Renal cortex interstitium (tissue), 11 donors: Measurements from ENCODE around the gene DLGAP1. TPM values are rescaled to one million over a fixed set of nuclear protein-coding genes. Genes with fewer than 3 reads are reported as not detected.

ENCODE experiments used
- DNase-seq, 11 donors: peaks; one replicate each; pipeline ENCODE4 v3.0.0-alpha.2; 2013; ENCODE audit warnings: low read depth in 9 of 11, low spot score in 4 of 11; ENCODE audit errors: extremely low read depth in 1 of 11
- polyA plus RNA-seq, 3 donors: library from polyadenylated mRNA; unstranded; fragments of 120-200 nt; gene quantifications; one replicate each; pipeline ENCODE4 v1.2.1, GENCODE V29; 2013; ENCODE audit not compliant: insufficient read length in 3 of 3

Gene DLGAP1
- polyA plus RNA-seq, 3 donors = 4.6 to 6.1 (median 5.9) TPM

DNA sequence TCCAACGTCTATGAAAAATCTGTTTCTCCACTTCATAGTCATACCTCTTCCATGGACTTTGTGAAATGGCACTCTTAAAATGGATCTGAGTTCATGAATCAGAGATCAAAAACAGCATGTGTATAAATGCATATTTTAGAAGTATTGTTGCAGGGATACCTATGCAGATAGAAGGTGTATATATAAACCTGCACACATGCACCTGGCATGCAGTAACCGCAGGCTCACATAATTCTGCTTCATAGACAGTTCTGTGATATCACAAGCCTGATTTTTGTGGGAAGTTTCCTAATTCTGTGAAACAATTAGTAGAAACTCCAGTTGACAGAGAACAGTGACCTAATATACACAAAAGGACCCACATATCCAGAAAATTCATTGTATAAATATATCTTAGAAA lies 583.4 kb downstream of the DLGAP1 start:
- no peak for DNase-seq

DNA sequence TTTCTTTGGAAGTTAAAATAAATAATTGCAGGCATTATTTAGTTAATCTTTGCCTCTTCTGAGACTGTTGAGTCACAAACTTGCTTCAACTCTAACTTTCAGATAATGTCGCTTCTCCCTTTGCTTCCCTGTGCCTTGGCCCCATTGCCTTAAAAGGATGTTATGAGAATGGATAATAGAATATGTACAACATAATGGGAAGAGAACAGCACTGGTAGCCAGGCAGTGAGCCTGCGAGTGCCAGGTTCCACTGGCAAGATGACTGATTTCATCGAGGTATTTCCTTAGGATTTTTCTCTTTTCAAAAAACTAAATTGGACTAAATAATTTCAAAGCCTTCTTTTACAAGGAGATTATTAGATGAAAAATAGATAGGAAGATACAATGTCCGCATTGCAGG lies 584.2 kb downstream of the DLGAP1 start:
- DNase-seq = no peak

DNA sequence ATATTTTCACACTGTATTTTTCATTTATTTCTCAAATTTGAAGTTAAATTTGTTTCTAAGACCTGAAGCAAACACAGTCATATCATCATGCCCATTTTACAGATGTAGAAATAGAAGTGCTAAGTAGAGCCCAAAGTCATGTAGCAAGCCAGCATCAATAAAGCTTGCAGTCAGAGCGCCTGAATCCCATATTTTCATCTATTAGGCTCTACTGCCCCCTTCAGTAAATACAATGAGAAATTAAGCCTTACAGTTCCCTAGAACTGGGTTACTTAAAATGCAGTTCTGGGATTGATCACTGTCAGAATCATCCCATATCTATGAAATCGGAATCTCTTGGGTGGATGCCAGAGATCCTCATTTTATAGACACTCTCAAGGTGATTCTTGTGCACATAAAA lies 585.3 kb downstream of the DLGAP1 start:
- peak in 3 of 11 donors; percentile 25 to 40 (median 29) for DNase-seq

DNA sequence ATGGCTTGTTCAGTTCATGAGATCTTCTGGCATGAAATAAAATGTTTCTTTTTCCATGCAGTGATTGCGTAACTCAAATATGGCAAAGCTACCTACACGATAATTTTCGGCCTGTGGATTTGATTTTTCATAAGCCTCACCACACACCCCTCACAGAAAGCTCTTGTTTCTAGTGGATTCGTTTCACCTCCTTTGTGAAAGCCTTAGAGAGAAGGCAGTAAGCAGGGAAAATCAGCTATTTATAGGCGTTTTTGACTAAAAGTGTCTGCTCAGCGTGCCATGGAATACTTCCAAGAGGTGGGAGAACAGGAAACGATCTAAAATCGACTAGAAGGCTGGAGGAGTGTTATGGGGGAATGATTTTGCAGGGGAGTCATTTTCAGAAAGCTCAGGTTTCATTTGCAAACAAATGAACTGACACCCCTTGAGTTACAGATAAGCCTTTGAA lies 587.2 kb downstream of the DLGAP1 start:
- peak in 7 of 11 donors; percentile 16 to 45 (median 35) for DNase-seq

DNA sequence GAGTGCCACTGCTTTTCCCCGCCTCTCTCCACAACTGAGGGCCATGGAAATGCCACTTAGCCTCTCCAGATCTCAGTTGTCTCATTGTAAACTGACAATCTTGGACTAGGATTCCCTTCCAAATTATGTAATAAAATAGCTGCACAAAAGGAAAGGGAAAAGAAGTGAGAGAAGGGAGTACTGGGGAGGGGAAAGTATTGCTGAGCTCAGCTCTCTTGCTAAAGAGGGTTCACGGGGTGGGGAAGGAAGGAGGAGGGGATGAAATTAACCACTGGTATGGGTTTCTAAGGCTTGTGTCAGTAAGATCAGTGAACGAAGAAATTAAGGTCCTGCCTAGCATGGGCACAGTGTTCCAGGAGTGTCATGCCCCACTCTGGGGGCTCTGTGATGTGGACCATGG lies 587.9 kb downstream of the DLGAP1 start:
- peak in 1 of 11 donors; percentile 39 for DNase-seq

DNA sequence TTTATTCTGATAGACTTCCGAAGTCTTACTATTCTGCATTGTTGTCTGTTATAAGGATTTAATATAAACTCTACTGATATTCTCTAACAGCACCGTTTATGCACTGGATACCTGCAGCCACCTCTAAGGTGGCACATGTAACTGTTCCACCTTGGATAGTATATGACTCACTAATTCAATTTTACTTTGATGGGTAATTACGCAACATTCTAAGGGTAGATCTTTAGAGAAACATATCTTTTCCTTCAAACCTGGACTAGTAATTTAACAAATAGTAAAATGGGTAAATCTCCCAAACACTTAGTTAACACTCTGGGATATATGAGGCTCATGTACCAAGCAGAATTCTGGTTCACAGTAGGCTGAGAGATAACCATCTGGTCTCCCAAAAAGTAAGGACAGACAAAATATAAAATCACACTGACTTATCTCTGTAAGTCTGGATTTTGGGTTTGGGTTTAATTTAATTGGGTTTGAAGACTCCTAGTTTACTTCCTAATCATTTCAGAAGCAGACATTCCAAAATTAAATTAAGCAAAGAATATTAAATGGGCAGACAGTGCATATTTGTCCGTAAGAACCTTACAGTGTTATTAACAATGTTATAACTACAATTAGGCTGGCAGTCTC lies 590.3 kb downstream of the DLGAP1 start:
- no peak for DNase-seq

DNA sequence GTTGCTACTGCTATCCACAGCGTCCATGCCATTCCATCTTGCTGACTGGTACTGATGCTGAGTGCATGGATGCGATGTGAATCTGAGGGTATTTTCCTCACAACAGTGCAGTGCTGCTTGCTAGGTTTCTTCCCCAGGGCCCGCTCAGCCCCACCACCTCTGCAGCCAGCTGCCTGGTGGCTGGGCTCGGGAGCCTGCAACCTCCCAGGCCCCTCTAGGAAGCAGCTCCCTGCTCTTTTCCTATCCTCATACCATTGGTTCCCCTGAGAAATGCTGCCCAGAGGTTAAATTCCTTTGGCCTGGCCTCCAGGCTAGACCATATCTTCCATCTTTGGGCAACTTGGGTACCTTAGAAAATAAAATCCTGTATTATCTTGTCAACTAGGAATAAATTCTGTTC lies 591.5 kb downstream of the DLGAP1 start:
- no peak for DNase-seq

DNA sequence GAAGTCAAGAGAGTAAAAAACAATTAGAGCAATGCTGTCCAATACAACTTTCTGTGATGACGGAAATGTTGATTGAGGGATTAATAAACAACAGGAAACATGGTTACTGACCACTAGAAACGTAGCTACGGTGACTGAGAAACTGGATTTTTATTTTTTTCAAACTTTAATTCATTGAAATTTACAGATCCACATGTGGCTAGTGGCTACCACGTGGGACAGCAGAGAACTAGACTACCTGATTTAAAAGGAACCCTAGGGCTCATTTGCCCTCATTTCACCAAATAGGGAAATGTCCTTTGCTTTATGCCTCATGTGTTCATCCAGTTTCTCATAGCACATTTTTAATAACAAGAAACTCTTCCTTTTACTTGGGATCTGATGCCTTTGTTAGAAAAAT lies 592.1 kb downstream of the DLGAP1 start:
- no peak for DNase-seq

DNA sequence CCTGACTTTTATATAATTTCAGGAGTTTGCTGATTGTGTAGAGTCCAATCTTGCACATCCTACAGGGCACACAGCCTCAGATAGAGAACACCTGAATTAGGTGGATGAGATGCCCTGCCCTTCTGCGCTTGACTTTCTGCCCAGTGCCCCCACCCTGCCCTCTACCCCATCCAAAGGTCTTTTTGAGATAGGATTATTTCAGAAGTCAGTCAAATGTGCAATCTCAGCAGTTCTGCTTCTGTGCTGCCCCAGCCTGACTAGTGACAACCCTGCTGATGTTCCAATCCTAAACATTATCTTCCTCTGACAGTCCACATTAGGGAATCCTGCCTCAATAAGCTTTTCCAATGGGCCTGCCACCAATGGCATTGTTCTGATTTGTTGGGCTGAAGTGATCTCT lies 593.6 kb downstream of the DLGAP1 start:
- no peak for DNase-seq

DNA sequence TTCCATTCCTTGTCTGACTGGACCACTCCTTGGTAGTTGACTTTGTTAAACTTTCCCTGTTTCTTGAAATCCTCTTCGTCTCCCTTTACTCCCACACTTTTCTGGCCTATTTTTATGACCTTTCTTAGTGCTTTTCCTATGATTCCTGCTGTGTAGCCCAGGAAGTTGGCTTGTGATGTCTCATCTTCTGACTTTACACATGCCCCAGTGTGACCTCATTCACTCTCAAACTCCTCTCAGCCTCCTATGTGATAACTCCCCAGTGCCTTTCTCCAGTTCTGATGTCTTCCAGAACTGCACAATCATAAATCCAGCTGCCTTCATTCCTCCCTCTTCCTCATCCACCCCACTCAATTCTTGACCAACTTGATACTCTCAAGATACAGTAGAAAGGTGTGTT lies 597.6 kb downstream of the DLGAP1 start:
- DNase-seq = no peak

DNA sequence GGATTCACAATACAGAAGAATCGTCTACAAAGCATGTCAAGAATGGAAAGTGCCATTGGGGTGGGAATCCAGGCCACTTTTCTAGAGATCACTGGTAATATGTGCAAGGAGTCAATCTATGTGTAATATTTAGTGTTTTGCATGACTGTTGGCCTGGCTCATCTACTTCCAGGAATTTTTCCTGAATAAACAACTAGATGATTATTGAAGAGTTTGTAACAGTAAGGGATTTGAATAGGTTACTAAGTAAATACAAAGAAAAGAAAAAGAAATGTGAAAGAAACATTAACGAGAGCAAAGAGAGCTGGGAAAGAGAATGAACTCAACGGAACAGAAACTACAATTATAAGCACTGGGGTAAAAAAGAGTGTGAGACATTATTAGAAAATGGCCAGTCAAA lies 599.1 kb downstream of the DLGAP1 start:
- DNase-seq = no peak

DNA sequence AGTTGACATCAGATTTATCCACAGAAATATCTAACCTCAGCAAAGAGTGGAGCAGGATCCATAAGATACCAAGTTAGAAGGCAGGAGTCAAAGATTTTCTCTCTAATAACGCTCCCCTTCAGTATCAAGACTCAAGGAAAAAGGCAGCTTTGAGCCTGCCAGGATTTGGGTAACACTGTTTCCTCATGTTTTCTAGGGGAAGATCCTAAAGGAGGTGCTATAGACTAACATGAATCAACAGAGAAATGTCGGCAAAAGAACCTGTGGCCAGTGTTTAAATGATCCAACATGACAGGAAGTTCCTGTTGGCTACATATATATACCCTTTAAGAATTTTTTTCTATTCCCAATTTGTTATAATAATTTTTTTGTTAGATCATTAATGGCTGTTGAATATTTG lies 602.8 kb downstream of the DLGAP1 start:
- DNase-seq = no peak

DNA sequence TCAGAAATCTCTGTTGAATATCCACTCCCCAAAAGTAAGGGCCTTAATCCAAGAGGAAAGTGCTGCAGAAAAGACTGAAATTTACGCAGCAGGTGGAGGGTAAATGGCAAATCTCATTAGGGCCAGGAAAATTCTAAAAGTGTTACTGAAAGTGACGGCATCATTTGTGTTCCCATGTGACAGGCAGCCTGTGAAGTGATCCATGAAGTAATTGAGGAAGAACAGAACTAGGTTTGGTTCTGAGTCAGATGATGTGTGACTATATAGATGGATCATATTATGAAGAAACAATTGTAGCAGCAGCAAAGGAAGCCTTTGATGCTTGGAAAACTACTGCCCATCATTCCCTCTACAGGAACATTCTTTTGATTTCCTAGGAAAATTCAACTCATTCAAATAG lies 603.9 kb downstream of the DLGAP1 start:
- DNase-seq = no peak

DNA sequence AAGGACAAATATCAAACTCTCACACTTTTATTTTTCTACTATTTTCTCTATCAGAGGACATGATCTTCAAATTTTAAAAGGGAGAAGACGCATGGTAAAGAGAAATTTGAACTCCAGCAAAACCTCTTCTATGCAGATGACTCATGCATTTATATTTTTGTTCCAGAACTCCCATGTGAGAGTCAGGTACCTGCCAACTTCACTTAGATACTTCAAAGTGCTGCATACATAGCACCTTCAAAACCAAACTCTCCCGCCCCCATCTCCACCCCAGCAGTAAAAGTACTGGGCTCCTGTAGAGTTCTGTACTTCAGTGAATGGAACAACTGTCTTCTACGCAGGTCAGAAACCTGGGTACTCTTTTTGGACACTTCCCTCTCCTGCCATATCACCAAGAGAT lies 606.8 kb downstream of the DLGAP1 start:
- DNase-seq = no peak

DNA sequence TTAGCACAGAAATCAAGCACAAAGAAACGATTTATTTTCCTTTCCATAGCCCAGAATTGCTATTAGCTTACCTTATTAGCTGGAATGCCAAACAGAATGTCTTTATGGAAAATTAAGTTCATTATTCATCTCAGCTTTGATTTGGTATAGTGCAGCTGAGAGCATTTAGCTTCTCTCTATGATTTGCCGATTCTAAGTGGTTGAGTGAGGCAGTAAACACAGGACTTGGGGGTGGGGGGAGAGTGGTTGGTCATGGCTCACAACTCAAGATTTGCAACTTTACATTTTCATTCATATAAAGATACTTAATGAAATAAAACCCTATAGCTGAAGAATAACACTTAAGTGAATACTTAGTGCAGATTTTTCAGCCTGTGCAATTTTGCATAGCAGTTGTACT lies 609.9 kb downstream of the DLGAP1 start:
- no peak for DNase-seq

DNA sequence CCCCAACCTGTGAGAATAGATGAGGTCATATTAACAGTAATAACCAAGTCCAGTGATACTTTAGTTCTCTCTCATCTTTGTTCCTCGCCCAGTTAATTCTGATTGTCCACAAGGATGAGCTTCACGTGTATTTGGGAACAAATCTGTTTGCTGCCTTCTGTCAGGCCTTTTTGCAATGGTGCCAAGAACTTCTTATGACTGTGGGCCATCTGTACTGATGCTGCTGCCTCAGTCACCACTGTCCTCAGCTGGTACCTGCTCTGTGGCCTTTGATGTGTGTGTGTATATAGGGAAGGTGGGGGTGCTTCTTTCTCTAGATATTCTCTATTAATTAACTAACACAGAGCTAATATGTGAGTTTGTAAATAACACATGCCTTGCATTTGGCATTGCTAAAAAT lies 612.3 kb downstream of the DLGAP1 start:
- no peak for DNase-seq

DNA sequence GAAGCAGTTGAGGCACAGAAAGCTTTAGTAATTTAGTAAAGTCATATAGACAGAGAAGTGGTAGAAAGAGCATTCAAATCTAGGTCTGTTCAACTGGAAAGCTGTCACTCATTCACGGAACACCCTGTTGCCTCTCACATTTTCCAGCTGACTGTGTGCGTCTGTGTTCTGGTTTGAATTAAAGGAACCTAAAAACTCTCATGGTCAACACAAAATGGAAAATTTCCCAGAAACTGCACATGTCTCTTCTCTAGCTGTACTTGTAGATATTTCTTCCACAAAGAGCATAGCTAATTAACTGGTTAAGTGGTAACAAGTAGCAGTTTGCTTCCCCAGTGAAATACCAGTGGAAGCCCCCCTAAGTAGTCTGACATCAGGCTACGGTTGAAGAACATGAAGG lies 614.3 kb downstream of the DLGAP1 start:
- no peak for DNase-seq

DNA sequence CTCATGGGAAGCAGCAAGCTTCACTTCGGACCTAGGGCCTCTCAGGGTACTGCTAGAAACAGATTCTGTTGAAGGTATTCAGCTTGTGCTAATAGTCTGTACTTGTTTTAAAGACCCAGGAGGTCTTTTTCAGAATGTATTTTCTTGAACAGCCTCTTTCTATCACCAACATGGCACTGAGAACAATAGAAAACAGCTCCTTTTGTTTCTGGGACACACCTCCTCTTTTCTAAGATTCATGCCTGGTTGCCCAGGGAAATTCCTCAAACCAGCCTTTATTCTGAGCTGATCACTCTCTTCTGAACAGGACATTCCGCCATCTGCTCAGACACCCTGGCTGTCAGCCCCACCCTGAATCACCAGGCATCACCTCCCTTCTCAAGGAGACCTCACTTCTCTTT lies 615.5 kb downstream of the DLGAP1 start:
- DNase-seq = no peak

DNA sequence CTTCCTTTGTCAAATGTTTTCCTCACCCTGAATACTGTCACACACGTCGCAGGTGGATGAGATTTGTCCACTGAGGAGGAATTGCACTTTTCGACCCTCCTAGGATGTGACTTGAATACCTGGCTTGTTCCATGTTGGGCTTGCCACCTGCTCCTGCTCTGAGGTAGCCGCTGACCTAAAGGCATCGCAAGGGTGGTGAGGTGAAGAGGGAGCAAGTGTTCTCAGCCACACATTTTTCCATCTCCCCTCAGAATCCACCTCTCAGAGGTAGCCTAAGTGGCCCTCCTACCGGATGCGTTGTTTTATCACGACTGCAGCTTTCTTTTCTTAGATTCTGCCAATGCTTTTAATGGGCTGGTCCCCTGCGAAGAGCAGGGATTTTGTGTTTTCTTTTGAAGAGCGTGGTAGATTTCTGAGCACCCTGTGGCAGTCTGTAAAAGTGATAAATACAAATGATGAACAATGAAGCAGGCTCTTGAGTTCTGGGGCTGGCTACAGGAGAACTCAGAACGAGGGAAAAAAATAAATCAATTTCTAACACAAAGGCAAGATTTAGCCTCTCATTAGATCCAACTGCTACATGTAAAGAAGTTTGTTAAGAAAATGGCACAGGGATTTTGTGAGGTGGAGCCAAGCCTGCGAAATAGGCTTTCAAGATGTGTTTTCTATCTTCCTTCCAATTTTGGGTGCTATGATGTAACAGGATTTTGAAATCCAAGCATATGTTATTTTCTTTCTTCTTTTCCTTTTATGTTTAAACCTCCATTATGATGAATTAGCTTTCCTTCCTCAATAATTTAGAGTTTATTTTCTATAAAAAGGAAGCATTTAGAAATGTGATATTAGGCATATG lies 618.4 kb downstream of the DLGAP1 start:
- no peak for DNase-seq

DNA sequence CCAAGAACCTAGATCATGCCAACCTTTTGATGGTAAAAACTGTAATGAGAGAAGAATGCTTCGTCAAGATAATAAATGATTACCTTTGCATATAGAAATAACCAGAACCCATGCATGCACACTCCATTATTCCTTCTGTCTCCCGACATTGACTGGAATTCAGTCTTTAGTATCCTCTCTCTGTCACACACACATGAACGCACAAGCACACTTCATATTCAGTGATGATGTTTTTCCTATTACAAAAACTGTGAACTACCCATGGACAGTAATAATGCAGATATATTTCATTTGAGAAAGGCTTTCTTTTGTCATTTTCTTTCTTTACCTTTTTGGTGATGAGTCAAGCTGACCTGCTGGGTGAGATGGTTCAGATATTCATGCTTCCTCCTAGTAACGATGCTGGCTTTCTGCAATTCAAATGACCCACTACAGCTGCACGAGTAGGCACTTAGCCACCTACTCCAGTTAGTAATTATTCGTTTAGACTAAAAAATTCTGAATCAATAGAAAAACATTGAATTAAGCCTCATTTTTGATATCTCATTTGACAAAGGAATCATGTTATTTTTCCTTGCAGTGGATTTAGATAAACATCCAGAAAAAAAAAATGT lies 623.0 kb downstream of the DLGAP1 start:
- DNase-seq = no peak
